ENCODE measurements around the gene HSPA9. TPM values are rescaled to one million over a fixed set of nuclear protein-coding genes. Genes with fewer than 3 reads are reported as not detected.
A peak's percentile ranks its signal among the peaks of the same experiment; 100 is the strongest.

HSPA9 gene
- polyA plus RNA-seq, 3 donors, result 315 to 352 (median 333) TPM

DNA sequence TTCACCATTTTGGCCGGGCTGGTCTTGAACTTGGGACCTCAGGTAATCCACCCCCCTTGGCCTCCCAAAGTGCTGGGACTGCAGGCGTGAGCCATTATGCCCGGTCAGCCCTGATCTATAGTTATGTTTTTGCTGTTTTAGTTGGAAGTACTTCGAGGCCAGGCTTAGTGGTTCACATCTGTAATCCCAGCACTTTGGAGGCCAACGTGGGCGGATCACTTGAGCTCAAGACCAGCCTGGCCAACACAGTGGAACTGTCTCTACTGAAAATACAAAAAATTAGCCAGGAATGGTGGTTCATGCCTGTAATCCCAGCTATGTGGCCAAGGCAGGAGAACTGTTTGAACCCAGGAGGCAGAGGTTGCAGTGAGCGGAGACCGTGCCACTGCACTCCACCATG is 2.0 kb downstream of the HSPA9 start:
- DNase-seq (ENCODE audit: extremely low read depth in 1 of 11, low read depth in 9 of 11, low spot score in 4 of 11), result no peak

DNA sequence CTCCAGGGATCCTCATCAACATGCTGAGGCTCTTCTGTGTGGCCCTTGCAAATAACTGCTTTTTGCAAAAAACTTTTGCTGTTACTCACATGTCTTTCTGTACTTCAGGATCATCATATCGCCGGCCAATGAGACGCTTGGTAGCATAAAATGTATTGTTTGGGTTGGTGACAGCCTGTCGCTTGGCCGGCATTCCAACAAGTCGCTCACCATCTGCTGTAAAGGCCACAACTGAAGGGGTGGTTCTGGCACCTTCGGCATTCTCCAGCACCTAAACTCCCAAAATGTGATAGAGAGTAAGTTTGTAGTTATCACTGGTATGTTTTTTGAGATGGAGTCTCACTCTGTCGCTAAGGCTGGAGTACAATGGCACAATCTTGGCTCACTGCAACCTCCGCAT is 4.3 kb downstream of the HSPA9 start:
- no peak for DNase-seq (ENCODE audit: extremely low read depth in 1 of 11, low read depth in 9 of 11, low spot score in 4 of 11)

DNA sequence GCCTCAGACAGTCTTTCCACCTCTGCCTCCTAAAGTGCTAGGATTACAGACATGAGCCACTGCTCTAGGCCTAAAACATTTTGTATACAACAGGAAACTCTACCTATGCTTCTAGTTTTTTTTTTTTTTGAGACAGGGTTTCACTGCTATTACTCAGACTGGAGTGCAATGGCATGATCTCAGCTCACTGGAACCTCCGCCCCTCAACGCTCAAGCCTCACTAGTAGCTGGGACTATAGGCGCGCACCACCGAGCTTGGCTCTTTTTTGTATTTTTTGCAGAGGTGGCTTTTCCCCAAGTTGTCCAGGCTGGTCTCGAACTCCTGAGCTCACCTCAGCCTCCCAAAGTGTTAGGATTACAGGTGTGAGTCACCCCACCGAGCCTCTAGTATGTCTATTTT is 5.4 kb downstream of the HSPA9 start:
- DNase-seq (ENCODE audit: extremely low read depth in 1 of 11, low read depth in 9 of 11, low spot score in 4 of 11), result no peak

GRCh38 chr5:138568061-138568824 is 7.0 kb downstream of the HSPA9 start:
- DNase-seq (ENCODE audit: extremely low read depth in 1 of 11, low read depth in 9 of 11, low spot score in 4 of 11), result no peak

DNA sequence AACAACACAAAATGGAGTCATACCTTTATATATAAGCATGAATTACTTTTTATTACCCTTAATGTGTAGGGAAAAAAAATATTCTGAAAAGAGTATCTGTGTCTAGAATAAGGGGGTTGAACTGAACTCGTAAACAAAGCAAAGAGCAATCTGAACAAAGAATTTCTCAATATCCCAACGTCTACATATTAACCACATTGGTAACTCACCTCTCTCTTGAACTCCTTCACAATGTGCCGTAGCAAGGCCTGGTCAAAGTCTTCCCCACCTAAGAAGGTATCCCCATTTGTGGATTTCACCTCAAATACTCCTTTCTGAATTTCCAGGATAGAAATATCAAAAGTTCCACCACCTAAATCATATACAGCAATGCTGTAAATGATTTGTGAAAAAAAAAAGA is 8.4 kb downstream of the HSPA9 start:
- no peak for DNase-seq (ENCODE audit: extremely low read depth in 1 of 11, low read depth in 9 of 11, low spot score in 4 of 11)

- DNase-seq (ENCODE audit: extremely low read depth in 1 of 11, low read depth in 9 of 11, low spot score in 4 of 11), result no peak
These were observed 9.9 kb downstream of the HSPA9 start for GRCh38 chr5:138565100-138565821.

- DNase-seq (ENCODE audit: extremely low read depth in 1 of 11, low read depth in 9 of 11, low spot score in 4 of 11), result no peak
These were observed 11.0 kb downstream of the HSPA9 start for GRCh38 chr5:138564242-138564641.

- no peak for DNase-seq (ENCODE audit: extremely low read depth in 1 of 11, low read depth in 9 of 11, low spot score in 4 of 11)
These were observed 11.7 kb downstream of the HSPA9 start for GRCh38 chr5:138563340-138564118.

- DNase-seq (ENCODE audit: extremely low read depth in 1 of 11, low read depth in 9 of 11, low spot score in 4 of 11), result no peak
These were observed 14.2 kb downstream of the HSPA9 start for GRCh38 chr5:138560971-138561370.

DNA sequence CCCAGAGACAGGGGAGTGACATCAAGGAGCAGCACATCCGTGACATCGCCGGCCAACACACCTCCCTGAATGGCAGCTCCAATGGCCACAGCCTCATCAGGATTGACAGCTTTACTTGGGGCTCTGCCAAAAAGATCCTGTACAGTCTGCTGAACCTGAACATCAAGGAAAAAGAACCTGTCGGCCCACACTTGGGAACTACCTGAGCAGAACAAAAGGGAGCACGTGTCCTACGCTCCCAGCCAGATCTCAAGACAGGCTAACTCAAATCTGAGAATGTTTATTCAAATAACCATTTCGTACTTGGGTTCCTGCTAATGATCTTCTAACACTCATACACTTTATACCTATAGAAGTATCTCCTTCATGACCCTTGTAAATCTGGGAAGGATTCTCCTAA is 15.3 kb downstream of the HSPA9 start:
- DNase-seq (ENCODE audit: extremely low read depth in 1 of 11, low read depth in 9 of 11, low spot score in 4 of 11), result no peak

DNA sequence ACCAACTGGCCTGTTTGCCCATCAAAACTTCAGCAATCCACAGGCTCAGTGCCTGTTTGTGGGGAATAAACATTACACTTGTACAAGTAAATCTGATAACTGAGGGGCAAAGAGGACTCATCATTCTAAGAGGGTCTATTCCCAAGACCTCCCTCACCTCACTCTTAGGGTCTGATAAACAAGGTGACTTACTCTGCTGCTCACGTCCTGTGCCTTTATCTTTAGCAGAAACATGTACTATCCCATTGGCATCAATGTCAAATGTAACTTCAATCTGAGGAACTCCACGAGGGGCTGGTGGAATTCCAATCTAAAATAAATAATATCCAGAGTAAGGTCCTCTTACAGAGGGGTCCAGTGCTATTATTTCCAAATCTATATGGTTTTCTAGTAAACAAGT is 17.5 kb downstream of the HSPA9 start:
- DNase-seq (ENCODE audit: extremely low read depth in 1 of 11, low read depth in 9 of 11, low spot score in 4 of 11), result no peak

- no peak for DNase-seq (ENCODE audit: extremely low read depth in 1 of 11, low read depth in 9 of 11, low spot score in 4 of 11)
These were observed 21.1 kb downstream of the HSPA9 start for GRCh38 chr5:138554143-138554542.

GRCh38 chr5:138553437-138554095 is 21.6 kb downstream of the HSPA9 start:
- no peak for DNase-seq (ENCODE audit: extremely low read depth in 1 of 11, low read depth in 9 of 11, low spot score in 4 of 11)

DNA sequence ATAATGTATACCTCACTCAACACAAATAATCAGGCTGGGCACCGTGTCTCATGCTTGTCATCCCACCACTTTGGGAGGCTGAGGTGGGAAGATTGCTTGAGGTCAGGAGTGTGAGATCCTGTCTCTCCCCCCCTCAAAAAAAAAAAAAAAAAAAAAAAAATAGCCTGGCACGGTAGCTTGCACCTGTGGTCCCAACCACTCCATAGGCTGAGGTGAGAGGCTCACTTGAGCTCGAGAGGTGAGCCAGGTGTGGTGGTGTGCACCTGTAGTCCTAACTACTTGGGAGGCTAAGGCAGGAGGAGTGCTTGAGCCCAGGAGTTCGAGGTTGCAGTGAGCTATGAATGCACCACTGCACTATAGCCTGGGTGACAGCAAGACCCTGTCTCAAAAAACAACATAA is 22.5 kb downstream of the HSPA9 start:
- no peak for DNase-seq (ENCODE audit: extremely low read depth in 1 of 11, low read depth in 9 of 11, low spot score in 4 of 11)

DNA sequence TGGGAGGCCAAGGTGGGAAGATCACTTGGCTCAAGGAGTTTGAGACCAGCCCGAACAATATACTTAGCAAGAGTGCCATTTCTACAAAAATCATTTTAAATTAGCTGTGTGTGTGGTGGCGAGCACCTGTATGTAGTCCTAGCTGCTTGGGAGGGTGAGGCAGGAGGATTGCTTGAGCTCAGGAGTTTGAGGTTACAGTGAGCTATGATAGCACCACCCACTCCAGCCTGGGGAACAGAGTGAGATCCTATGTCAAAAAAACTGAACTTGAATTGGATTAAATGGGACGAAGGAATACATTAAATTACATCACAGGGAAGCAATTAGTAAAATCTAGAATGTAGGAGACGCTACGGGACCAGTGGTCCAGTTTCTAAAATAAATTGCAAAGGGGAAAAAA is 25.8 kb downstream of the HSPA9 start:
- DNase-seq (ENCODE audit: extremely low read depth in 1 of 11, low read depth in 9 of 11, low spot score in 4 of 11), result no peak

DNA sequence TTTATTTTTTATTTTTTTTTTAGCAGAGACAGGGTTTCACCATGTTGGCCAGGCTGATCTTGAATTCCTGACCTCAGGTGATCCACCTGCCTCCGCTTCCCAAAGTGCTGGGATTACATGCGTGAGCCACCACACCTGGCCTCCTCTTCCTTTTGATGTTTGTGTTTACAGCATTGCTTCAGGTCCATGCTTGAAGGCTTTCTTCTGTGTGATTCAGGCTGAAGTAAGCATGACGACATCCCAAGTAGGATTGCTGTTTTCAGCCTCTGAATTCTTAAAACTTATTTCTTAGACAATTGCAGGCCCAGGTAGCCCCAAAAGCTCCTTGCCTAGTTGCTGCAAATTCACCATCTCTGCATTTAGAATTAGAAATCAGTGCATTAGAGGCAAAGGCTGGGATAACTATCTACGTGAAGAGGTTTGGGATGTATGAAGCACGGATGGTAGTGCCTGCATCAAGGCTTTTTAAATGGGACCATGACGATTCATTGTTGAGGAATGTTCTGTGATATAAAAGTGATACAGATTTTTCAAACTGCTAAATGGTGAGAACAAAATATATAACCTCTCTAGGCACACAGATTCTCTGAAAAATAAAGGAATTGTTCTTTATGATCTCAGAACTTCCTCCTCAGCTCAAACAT is 29.2 kb downstream of the HSPA9 start:
- no peak for DNase-seq (ENCODE audit: extremely low read depth in 1 of 11, low read depth in 9 of 11, low spot score in 4 of 11)

- DNase-seq (ENCODE audit: extremely low read depth in 1 of 11, low read depth in 9 of 11, low spot score in 4 of 11), result peak in 1 of 11 donors; percentile 10
These were observed 30.7 kb downstream of the HSPA9 start for GRCh38 chr5:138544181-138545134.

GRCh38 chr5:138543730-138544104 is 31.5 kb downstream of the HSPA9 start:
- no peak for DNase-seq (ENCODE audit: extremely low read depth in 1 of 11, low read depth in 9 of 11, low spot score in 4 of 11)

Data from renal cortex interstitium (tissue), 11 donors.